Measurements from ENCODE around the gene SYT12. TPM values are rescaled to one million over a fixed set of nuclear protein-coding genes. Genes with fewer than 3 reads are reported as not detected.
"Not testable (repeated sequence)": the region's sequence is repeated elsewhere in the genome, so short reads cannot be mapped to it uniquely, and the experiment has no call there.

Gene SYT12
- total and polyA plus RNA-seq, 7 experiments from 2014 or later: not detected

DNA sequence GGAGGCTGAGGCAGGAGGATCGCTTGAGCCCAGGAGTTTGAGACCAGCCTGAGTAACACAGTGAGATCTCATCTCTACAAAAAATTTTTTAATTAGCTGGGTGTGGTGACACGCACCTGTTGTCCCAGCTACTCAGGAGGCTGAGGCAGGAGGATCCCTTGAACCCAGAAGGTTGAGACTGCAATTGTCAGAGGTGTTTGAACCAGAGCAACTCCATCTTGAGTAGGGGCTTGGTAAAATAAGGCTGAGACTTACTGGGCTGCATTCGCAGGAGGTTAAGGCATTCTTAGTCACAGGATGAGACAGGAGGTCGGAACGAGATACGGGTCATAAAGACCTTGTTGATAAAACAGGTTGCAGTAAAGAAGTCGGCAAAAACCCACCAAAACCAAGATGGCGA is 17.7 kb upstream of the SYT12 start:
- H3K27ac ChIP-seq (ENCODE audit: low read depth, low read length); ATAC-seq; intact Hi-C loops (cut with micrococcal nuclease); H3K4me3 Mint-ChIP-seq; H3K9me3 ChIP-seq (ENCODE audit: control insufficient read depth in 2 of 3, low read length in 3 of 3); DNase-seq; H3K4me3 ChIP-seq (ENCODE audit: low read length); H3K36me3 ChIP-seq (ENCODE audit: control insufficient read depth in 2 of 3, insufficient read depth in 3 of 3, low read length in 3 of 3); H3K27ac Mint-ChIP-seq; H3K4me1 Mint-ChIP-seq; H3K36me3 Mint-ChIP-seq; H3K4me1 ChIP-seq (ENCODE audit: control insufficient read depth in 2 of 2, insufficient read depth in 2 of 2, low read length in 2 of 2); POLR2A ChIA-PET; H3K9me3 Mint-ChIP-seq; CTCF ChIA-PET; H3K27me3 ChIP-seq (ENCODE audit: control insufficient read depth in 2 of 2, insufficient read depth in 2 of 2, low read length in 2 of 2); H3K27me3 Mint-ChIP-seq: not testable (repeated sequence)

DNA sequence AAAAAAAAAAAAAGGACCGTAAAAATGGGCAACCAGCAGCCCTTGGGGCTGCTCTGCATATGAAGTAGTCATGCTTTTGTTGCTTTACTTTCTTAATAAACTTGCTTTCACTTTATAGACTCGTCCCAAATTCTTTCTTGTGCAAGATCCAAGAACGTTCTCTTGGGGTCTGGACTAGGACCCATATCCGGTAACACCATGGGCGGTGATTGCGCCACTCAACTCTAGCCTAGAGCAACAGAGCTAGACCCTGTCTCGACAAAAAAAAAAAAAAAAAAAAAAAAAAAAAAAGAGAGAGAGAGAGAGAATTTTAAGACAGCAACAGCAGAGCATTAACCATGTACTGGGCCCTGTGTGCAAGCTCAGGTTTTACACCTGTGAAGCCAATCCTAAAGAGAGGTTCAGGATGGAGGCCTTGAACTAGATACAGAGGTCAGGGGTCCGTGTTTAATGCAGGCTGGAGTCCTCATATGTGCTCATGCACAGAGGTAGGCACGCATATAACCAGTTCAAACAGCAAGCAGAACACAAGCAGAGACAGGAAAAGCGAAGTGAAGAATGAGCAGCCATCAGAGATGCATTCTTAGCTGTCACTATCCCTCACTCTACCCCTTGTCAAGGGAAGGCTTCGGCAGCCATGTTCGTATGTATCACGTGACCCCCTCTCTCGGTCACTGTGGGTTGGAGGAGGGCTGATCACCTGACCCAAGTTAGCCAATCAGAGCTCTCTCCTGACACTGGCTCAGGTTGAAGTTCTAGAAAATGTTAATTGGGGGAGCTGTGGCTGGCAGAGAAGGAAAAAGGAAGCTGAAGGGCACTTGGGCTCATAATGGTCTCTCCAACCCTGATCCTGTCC is 16.7 kb upstream of the SYT12 start:
- H3K9me3 Mint-ChIP-seq: peaks cover 0 to 1% (median 0%) of the 10 kb centered on the region in 11 donors
- peaks cover 0 to 4% (median 0%) of the 10 kb centered on the region in 5 donors for H3K27me3 Mint-ChIP-seq
- H3K9me3 ChIP-seq (ENCODE audit: control insufficient read depth in 2 of 3, low read length in 3 of 3): no peaks in the 10 kb centered on the region
- no peak overlapping the region for H3K4me3 ChIP-seq (ENCODE audit: low read length)
- H3K27me3 ChIP-seq (ENCODE audit: control insufficient read depth in 2 of 2, insufficient read depth in 2 of 2, low read length in 2 of 2): no peaks in the 10 kb centered on the region
- H3K4me1 ChIP-seq (ENCODE audit: control insufficient read depth in 2 of 2, insufficient read depth in 2 of 2, low read length in 2 of 2): no peaks in the 10 kb centered on the region
- intact Hi-C loops (cut with micrococcal nuclease): no loop called here
- DNase-seq (peak in 1 of 9 donors; percentile 19), ATAC-seq (no peak)
- peaks cover 0 to 6% (median 4%) of the 10 kb centered on the region in 7 donors for H3K4me1 Mint-ChIP-seq
- no peaks in the 10 kb centered on the region for H3K36me3 ChIP-seq (ENCODE audit: control insufficient read depth in 2 of 3, insufficient read depth in 3 of 3, low read length in 3 of 3)
- CTCF ChIA-PET: no interaction called here
- no peak overlapping the region for H3K4me3 Mint-ChIP-seq
- no peaks in the 10 kb centered on the region for H3K36me3 Mint-ChIP-seq
- H3K27ac ChIP-seq (ENCODE audit: low read depth, low read length): no peak overlapping the region
- peak overlapping the region in 1 of 9 donors; percentile 15 for H3K27ac Mint-ChIP-seq
- POLR2A ChIA-PET: no interaction called here

DNA sequence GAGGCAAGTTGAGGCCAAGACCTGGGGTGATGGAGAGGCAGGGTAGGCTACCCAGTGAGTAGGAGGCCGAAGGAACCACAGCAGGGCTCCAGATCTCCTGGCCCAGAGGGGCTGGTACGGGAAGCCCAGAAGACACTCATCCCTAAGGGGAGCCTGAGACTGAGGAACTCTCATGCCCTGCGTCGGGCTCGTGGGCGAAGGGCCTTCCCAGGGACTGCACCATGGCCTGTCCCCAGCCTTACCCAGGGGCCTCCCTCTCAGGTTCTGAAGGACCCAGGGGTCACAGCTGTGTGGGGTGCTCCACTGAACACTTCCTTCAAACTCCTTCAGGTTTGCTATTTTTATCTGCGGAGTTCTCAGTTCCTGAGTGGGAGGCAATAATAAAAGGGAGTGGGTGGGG is 15.8 kb upstream of the SYT12 start:
- Histone ChIP-seq H3K9me3 (ENCODE audit: control insufficient read depth in 2 of 3, low read length in 3 of 3) (no peaks in the 10 kb centered on the region), H3K4me3 (ENCODE audit: low read length) (no peak overlapping the region), H3K27me3 (ENCODE audit: control insufficient read depth in 2 of 2, insufficient read depth in 2 of 2, low read length in 2 of 2) (no peaks in the 10 kb centered on the region), H3K27ac (ENCODE audit: low read depth, low read length) (no peak overlapping the region), H3K4me1 (ENCODE audit: control insufficient read depth in 2 of 2, insufficient read depth in 2 of 2, low read length in 2 of 2) (no peaks in the 10 kb centered on the region), H3K36me3 (ENCODE audit: control insufficient read depth in 2 of 3, insufficient read depth in 3 of 3, low read length in 3 of 3) (no peaks in the 10 kb centered on the region)
- peaks cover 0 to 4% (median 0%) of the 10 kb centered on the region in 5 donors for H3K27me3 Mint-ChIP-seq
- intact Hi-C loops (cut with micrococcal nuclease): no loop called here
- H3K27ac Mint-ChIP-seq: peak overlapping the region in 1 of 9 donors; percentile 31
- H3K4me3 Mint-ChIP-seq: no peak overlapping the region
- POLR2A ChIA-PET: no interaction called here
- CTCF ChIA-PET: interaction anchor here (0.7 kb wide), 1 partner anchor 609 kb away, joined by 3 read pairs; no protein-coding TSS in a partner anchor
- no peak for DNase-seq
- peaks cover 0 to 1% (median 0%) of the 10 kb centered on the region in 11 donors for H3K9me3 Mint-ChIP-seq
- no peak for ATAC-seq
- no peaks in the 10 kb centered on the region for H3K36me3 Mint-ChIP-seq
- H3K4me1 Mint-ChIP-seq: peaks cover 0 to 6% (median 4%) of the 10 kb centered on the region in 7 donors

DNA sequence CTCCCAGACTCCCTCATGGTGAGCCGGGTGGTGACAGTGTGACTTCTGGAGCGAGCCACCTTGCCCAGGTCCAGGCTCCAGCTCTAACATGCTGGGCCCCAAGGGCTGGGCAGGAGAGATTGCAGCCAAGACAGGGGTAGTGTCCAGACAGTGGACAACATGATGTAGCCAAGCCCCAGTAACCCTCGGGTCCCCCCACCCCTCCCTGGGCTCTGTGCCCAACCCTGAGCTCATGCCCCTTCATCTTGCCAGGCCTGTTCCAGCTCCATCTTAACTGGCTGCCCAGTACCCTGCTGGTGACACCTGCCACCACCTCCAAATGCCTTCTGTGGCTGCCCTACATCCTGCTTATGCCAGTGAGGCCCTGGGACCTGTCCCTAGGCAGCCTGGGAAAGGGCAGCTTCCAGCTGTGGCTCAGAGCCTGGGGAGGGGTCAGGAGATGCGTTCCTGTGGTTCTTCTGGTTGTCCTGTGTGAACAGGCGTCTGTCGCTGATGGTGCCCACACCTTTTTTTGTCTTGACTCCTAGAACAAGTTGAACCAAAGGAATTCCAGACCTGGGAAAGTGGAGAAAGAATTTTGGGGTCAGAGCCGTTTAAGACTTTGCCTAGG is 12.5 kb upstream of the SYT12 start:
- no peak for ATAC-seq
- intact Hi-C loops (cut with micrococcal nuclease): no loop called here
- peaks cover 0 to 6% (median 4%) of the 10 kb centered on the region in 7 donors for H3K4me1 Mint-ChIP-seq
- H3K27me3 Mint-ChIP-seq: peaks cover 0 to 15% (median 3%) of the 10 kb centered on the region in 5 donors
- no peak overlapping the region for H3K27ac Mint-ChIP-seq
- H3K36me3 Mint-ChIP-seq: no peaks in the 10 kb centered on the region
- Histone ChIP-seq H3K4me3 (ENCODE audit: low read length) (no peak overlapping the region), H3K9me3 (ENCODE audit: control insufficient read depth in 2 of 3, low read length in 3 of 3) (no peaks in the 10 kb centered on the region), H3K27ac (ENCODE audit: low read depth, low read length) (no peak overlapping the region), H3K36me3 (ENCODE audit: control insufficient read depth in 2 of 3, insufficient read depth in 3 of 3, low read length in 3 of 3) (no peaks in the 10 kb centered on the region), H3K27me3 (ENCODE audit: control insufficient read depth in 2 of 2, insufficient read depth in 2 of 2, low read length in 2 of 2) (no peaks in the 10 kb centered on the region), H3K4me1 (ENCODE audit: control insufficient read depth in 2 of 2, insufficient read depth in 2 of 2, low read length in 2 of 2) (no peaks in the 10 kb centered on the region)
- CTCF ChIA-PET: no interaction called here
- no peak overlapping the region for H3K4me3 Mint-ChIP-seq
- POLR2A ChIA-PET: no interaction called here
- DNase-seq: no peak
- H3K9me3 Mint-ChIP-seq: peaks cover 0 to 2% (median 0%) of the 10 kb centered on the region in 11 donors

DNA sequence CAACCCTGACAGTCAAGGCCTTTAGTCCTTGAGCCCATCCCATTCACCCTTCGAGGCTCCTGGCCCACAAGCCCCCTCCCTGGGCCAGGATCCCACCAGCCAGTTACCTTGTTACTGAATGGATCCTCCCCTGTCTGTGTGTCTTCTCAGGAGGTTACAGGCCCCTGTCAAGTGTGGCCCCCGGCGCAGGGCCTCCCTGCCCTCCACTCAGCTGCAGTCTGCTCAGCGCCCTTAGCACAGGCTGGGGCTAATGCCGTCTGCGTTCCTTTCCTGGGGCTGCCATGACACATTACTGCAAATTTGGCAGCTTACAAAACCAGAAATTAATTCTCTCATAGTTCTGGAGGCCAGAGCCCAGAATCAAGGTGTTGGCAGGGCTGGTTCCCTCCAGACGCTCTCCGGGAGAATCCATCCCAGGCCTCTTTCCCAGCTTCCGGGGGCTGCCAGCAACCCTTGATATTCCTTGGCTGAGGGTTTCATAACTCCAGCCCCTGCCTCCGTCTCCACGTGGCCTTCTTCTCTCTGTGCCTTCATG is 9.4 kb upstream of the SYT12 start:
- H3K9me3 Mint-ChIP-seq: peaks cover 0 to 4% (median 0%) of the 10 kb centered on the region in 11 donors
- CTCF ChIA-PET: no interaction called here
- H3K27ac Mint-ChIP-seq: no peak overlapping the region

GRCh38 chr11:67014343-67014742 is 8.6 kb upstream of the SYT12 start:
- Mint-ChIP-seq H3K4me3 (no peak overlapping the region), H3K36me3 (peaks cover 0 to 3% (median 0%) of the 10 kb centered on the region in 5 donors), H3K9me3 (peaks cover 0 to 9% (median 3%) of the 10 kb centered on the region in 11 donors), H3K27ac (no peak overlapping the region), H3K4me1 (no peaks in the 10 kb centered on the region), H3K27me3 (peaks cover 0 to 23% (median 6%) of the 10 kb centered on the region in 5 donors)
- intact Hi-C loops (cut with micrococcal nuclease): no loop called here
- Histone ChIP-seq H3K36me3 (ENCODE audit: control insufficient read depth in 2 of 3, insufficient read depth in 3 of 3, low read length in 3 of 3) (no peaks in the 10 kb centered on the region), H3K4me3 (ENCODE audit: low read length) (no peak overlapping the region), H3K4me1 (ENCODE audit: control insufficient read depth in 2 of 2, insufficient read depth in 2 of 2, low read length in 2 of 2) (no peaks in the 10 kb centered on the region), H3K27ac (ENCODE audit: low read depth, low read length) (no peak overlapping the region), H3K27me3 (ENCODE audit: control insufficient read depth in 2 of 2, insufficient read depth in 2 of 2, low read length in 2 of 2) (no peaks in the 10 kb centered on the region), H3K9me3 (ENCODE audit: control insufficient read depth in 2 of 3, low read length in 3 of 3) (no peaks in the 10 kb centered on the region)
- POLR2A ChIA-PET: no interaction called here
- ATAC-seq (no peak), DNase-seq (no peak)
- CTCF ChIA-PET: no interaction called here

More for the DNA sequence above, 9.4 kb upstream of the SYT12 start:
- Histone ChIP-seq H3K4me1 (ENCODE audit: control insufficient read depth in 2 of 2, insufficient read depth in 2 of 2, low read length in 2 of 2) (no peaks in the 10 kb centered on the region), H3K27ac (ENCODE audit: low read depth, low read length) (no peak overlapping the region), H3K4me3 (ENCODE audit: low read length) (no peak overlapping the region), H3K9me3 (ENCODE audit: control insufficient read depth in 2 of 3, low read length in 3 of 3) (no peaks in the 10 kb centered on the region), H3K36me3 (ENCODE audit: control insufficient read depth in 2 of 3, insufficient read depth in 3 of 3, low read length in 3 of 3) (no peaks in the 10 kb centered on the region), H3K27me3 (ENCODE audit: control insufficient read depth in 2 of 2, insufficient read depth in 2 of 2, low read length in 2 of 2) (no peaks in the 10 kb centered on the region)
- Mint-ChIP-seq H3K27me3 (peaks cover 0 to 23% (median 6%) of the 10 kb centered on the region in 5 donors), H3K4me1 (no peaks in the 10 kb centered on the region), H3K4me3 (no peak overlapping the region), H3K36me3 (no peaks in the 10 kb centered on the region)
- no peak for ATAC-seq
- intact Hi-C loops (cut with micrococcal nuclease): no loop called here
- POLR2A ChIA-PET: no interaction called here
- DNase-seq: no peak

Measured in naive thymus-derived CD4-positive, alpha-beta T cell (primary cell).